Thyroid gland (tissue), 4 donors: ENCODE measurements around the gene LRRFIP1.
"Not testable (repeated sequence)": the region's sequence is repeated elsewhere in the genome, so short reads cannot be mapped to it uniquely, and the experiment has no call there.

Experiments
- POLR2A ChIP-seq, 2 donors: fragments of 450-650 bp; IDR thresholded peaks; one replicate each; pipeline ENCODE4 v1.6.1; 2017; ENCODE audit warnings: antibody characterized with exemption in 2 of 2, mild to moderate bottlenecking in 2 of 2, moderate library complexity in 1 of 2
- TF ChIP-seq, protein P1 (sequence below), 6 experiments: fragments of 200-600 bp in 3 of 6; fragments of 450-650 bp in 3 of 6; sonication (generic) in 3 of 6; IDR thresholded peaks; one replicate each; pipeline ENCODE4 v1.5.1; 2016 to 2019; ENCODE audit warnings: antibody characterized with exemption in 6 of 6, mild to moderate bottlenecking in 2 of 6, inconsistent platforms in 1 of 6, moderate library complexity in 1 of 6

GRCh38 chr2:237688541-237688940 is 61.2 kb downstream of the LRRFIP1 start:
- TF ChIP-seq, protein P1, sequence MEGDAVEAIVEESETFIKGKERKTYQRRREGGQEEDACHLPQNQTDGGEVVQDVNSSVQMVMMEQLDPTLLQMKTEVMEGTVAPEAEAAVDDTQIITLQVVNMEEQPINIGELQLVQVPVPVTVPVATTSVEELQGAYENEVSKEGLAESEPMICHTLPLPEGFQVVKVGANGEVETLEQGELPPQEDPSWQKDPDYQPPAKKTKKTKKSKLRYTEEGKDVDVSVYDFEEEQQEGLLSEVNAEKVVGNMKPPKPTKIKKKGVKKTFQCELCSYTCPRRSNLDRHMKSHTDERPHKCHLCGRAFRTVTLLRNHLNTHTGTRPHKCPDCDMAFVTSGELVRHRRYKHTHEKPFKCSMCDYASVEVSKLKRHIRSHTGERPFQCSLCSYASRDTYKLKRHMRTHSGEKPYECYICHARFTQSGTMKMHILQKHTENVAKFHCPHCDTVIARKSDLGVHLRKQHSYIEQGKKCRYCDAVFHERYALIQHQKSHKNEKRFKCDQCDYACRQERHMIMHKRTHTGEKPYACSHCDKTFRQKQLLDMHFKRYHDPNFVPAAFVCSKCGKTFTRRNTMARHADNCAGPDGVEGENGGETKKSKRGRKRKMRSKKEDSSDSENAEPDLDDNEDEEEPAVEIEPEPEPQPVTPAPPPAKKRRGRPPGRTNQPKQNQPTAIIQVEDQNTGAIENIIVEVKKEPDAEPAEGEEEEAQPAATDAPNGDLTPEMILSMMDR (IDR thresholded peaks at IDR 0.05): not testable (repeated sequence)
- not testable (repeated sequence) for TF ChIP-seq POLR2A (IDR thresholded peaks at IDR 0.05)
